Astrocyte (in vitro differentiated cells and primary cell): ENCODE results near the gene HNF1B.

Experiments used
- EZH2 ChIP-seq: IDR thresholded peaks from 2 replicates; pipeline ENCODE4 v1.6.1; 2012; ENCODE audit warnings: mild to moderate bottlenecking, low read length, inconsistent platforms; ENCODE audit not compliant: insufficient read depth
- TF ChIP-seq, protein P1 (sequence below): IDR thresholded peaks from 2 replicates; pipeline ENCODE4 v1.5.1; 2011; ENCODE audit warnings: low read depth, mild to moderate bottlenecking, inconsistent platforms, low read length, moderate library complexity; ENCODE audit not compliant: insufficient read depth

DNA sequence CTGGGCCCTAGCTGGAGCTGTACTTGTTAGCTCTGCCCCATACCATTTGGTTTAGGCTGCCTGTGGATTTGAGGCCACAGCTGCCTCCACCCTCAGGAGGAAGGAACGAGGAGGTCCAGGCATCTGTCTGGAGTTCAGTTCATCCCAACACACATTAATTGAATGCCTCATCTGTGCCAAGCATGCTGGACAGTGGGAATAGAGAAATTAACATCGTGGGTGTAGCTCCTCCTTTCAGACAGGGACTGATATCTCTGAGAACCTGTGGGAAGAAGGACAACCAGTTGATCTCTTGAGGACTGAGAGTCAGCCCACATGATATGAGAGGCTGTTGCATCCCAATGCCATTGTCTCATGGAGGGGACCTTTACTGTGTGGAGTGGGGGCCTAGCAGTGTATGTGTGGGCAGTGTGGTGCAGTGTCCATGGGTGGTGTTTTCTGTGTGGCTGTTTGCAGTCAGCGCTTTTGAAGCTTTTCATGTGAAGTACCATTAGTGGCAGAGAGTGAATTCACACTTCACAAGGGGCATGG, 72.2 kb downstream of the HNF1B start:
- TF ChIP-seq, protein P1, sequence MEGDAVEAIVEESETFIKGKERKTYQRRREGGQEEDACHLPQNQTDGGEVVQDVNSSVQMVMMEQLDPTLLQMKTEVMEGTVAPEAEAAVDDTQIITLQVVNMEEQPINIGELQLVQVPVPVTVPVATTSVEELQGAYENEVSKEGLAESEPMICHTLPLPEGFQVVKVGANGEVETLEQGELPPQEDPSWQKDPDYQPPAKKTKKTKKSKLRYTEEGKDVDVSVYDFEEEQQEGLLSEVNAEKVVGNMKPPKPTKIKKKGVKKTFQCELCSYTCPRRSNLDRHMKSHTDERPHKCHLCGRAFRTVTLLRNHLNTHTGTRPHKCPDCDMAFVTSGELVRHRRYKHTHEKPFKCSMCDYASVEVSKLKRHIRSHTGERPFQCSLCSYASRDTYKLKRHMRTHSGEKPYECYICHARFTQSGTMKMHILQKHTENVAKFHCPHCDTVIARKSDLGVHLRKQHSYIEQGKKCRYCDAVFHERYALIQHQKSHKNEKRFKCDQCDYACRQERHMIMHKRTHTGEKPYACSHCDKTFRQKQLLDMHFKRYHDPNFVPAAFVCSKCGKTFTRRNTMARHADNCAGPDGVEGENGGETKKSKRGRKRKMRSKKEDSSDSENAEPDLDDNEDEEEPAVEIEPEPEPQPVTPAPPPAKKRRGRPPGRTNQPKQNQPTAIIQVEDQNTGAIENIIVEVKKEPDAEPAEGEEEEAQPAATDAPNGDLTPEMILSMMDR: no peak
- TF ChIP-seq EZH2: no peak
